Progenitor cell of endocrine pancreas (in vitro differentiated cells): ENCODE results near the gene OSM. TPM values are rescaled to one million over a fixed set of nuclear protein-coding genes. Genes with fewer than 3 reads are reported as not detected.

Experiments used
- DNase-seq: peaks from one replicate; pipeline ENCODE4 v3.0.0; 2021; ENCODE audit warnings: low spot score; ENCODE audit not compliant: unreplicated experiment
- H3K27ac Mint-ChIP-seq: 2 replicates; pipeline ENCODE4 v1.8.0; 2021; ENCODE audit warnings: mild to moderate bottlenecking, moderate library complexity, mixed read lengths
- H3K27me3 Mint-ChIP-seq: 2 replicates; pipeline ENCODE4 v1.8.0; 2021; ENCODE audit warnings: mixed read lengths
- H3K36me3 Mint-ChIP-seq: 2 replicates; pipeline ENCODE4 v1.8.0; 2022; ENCODE audit warnings: mixed read lengths; ENCODE audit not compliant: insufficient read depth
- H3K4me1 Mint-ChIP-seq: 2 replicates; pipeline ENCODE4 v1.8.0; 2021; ENCODE audit warnings: low read depth, mixed read lengths
- H3K4me3 Mint-ChIP-seq: 2 replicates; pipeline ENCODE4 v1.8.0; 2021; ENCODE audit warnings: low read depth, mild to moderate bottlenecking, moderate library complexity, mixed read lengths
- H3K9me3 Mint-ChIP-seq: 2 replicates; pipeline ENCODE4 v1.8.0; 2021; ENCODE audit warnings: low read depth, mixed read lengths
- CTCF ChIP-seq: fragments of 200-600 bp; sonication (generic); IDR thresholded peaks from one replicate; pipeline ENCODE4 v1.5.0; 2021; ENCODE audit warnings: antibody characterized with exemption, mild to moderate bottlenecking; ENCODE audit not compliant: unreplicated experiment
- total RNA-seq: library from RNA; stranded (reverse); gene quantifications from 2 replicates; pipeline ENCODE4 v1.2.1, GENCODE V29; 2021

Gene OSM
- total RNA-seq, 1 donor from 2014 or later: not detected

GRCh38 chr22:30272781-30273601, 6.3 kb upstream of the OSM start:
- no peak overlapping the region for H3K27ac Mint-ChIP-seq

GRCh38 chr22:30270832-30271231, 4.2 kb upstream of the OSM start:
- H3K9me3 Mint-ChIP-seq: no peaks in the 10 kb centered on the region
- H3K36me3 Mint-ChIP-seq: no peaks in the 10 kb centered on the region
- no peaks in the 10 kb centered on the region for H3K4me1 Mint-ChIP-seq
- DNase-seq: no peak
- no peak for TF ChIP-seq CTCF
- H3K27me3 Mint-ChIP-seq: peaks cover 13% of the 10 kb centered on the region
- no peak overlapping the region for H3K27ac Mint-ChIP-seq
- no peak overlapping the region for H3K4me3 Mint-ChIP-seq

More at GRCh38 chr22:30272781-30273601, 6.3 kb upstream of the OSM start:
- no peak overlapping the region for H3K4me3 Mint-ChIP-seq
- H3K36me3 Mint-ChIP-seq: no peaks in the 10 kb centered on the region
- peaks cover 2% of the 10 kb centered on the region for H3K4me1 Mint-ChIP-seq
- no peaks in the 10 kb centered on the region for H3K9me3 Mint-ChIP-seq
- no peak for DNase-seq
- peaks cover 18% of the 10 kb centered on the region for H3K27me3 Mint-ChIP-seq
- no peak for TF ChIP-seq CTCF

- no peak overlapping the region for H3K27ac Mint-ChIP-seq
Measured at GRCh38 chr22:30268331-30268730, 1.7 kb upstream of the OSM start.

GRCh38 chr22:30267382-30268302, 991 bp upstream of the OSM start:
- TF ChIP-seq CTCF: no peak
- no peak overlapping the region for H3K4me3 Mint-ChIP-seq
- H3K36me3 Mint-ChIP-seq: no peaks in the 10 kb centered on the region
- H3K4me1 Mint-ChIP-seq: no peaks in the 10 kb centered on the region
- H3K27ac Mint-ChIP-seq: no peak overlapping the region
- peaks cover 16% of the 10 kb centered on the region for H3K27me3 Mint-ChIP-seq
- no peaks in the 10 kb centered on the region for H3K9me3 Mint-ChIP-seq
- DNase-seq: no peak

More at GRCh38 chr22:30268331-30268730, 1.7 kb upstream of the OSM start:
- no peak for TF ChIP-seq CTCF
- Mint-ChIP-seq H3K4me3 (no peak overlapping the region), H3K4me1 (no peaks in the 10 kb centered on the region), H3K9me3 (no peaks in the 10 kb centered on the region), H3K36me3 (no peaks in the 10 kb centered on the region), H3K27me3 (peaks cover 11% of the 10 kb centered on the region)
- no peak for DNase-seq

GRCh38 chr22:30265823-30266444, 717 bp downstream of the OSM start:
- no peaks in the 10 kb centered on the region for H3K4me1 Mint-ChIP-seq
- TF ChIP-seq CTCF: no peak
- no peak overlapping the region for H3K4me3 Mint-ChIP-seq
- H3K27me3 Mint-ChIP-seq: peaks cover 15% of the 10 kb centered on the region
- H3K9me3 Mint-ChIP-seq: no peaks in the 10 kb centered on the region
- H3K36me3 Mint-ChIP-seq: no peaks in the 10 kb centered on the region
- no peak for DNase-seq
- no peak overlapping the region for H3K27ac Mint-ChIP-seq
